AG10803 (cell line): ENCODE measurements around the gene RNU5D-1.

Experiments
- DNase-seq: peaks from one replicate; pipeline ENCODE4 v3.0.0; 2010; ENCODE audit warnings: low read depth
- H3K4me3 ChIP-seq: 2 replicates; pipeline ENCODE4 v1.5.1; 2011; ENCODE audit warnings: mild to moderate bottlenecking, low read length, control low read depth
- TF ChIP-seq, protein P1 (sequence below): conservative IDR thresholded peaks from 2 replicates; pipeline ENCODE4 v1.5.1; 2011; ENCODE audit warnings: mild to moderate bottlenecking, low read length, control low read depth, inconsistent platforms

The RNU5D-1 gene

DNA sequence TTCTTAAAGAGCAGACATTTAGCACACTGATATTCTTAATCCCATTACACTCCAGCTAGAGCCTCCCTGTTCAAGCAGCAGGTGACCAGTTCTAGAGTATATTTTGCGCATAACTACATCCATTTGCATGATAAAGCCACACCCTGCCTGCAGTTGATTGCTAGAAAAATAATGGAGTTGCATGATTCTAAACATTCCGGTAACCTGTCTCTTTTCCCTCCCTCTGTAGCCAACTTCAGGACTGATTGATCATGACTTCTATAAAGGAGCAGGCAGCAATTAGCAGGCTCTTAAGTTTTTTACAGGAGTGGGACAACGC is 41.6 kb downstream of the RNU5D-1 start:
- TF ChIP-seq, protein P1, sequence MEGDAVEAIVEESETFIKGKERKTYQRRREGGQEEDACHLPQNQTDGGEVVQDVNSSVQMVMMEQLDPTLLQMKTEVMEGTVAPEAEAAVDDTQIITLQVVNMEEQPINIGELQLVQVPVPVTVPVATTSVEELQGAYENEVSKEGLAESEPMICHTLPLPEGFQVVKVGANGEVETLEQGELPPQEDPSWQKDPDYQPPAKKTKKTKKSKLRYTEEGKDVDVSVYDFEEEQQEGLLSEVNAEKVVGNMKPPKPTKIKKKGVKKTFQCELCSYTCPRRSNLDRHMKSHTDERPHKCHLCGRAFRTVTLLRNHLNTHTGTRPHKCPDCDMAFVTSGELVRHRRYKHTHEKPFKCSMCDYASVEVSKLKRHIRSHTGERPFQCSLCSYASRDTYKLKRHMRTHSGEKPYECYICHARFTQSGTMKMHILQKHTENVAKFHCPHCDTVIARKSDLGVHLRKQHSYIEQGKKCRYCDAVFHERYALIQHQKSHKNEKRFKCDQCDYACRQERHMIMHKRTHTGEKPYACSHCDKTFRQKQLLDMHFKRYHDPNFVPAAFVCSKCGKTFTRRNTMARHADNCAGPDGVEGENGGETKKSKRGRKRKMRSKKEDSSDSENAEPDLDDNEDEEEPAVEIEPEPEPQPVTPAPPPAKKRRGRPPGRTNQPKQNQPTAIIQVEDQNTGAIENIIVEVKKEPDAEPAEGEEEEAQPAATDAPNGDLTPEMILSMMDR: no peak
- H3K4me3 ChIP-seq: no peak overlapping the region
- no peak for DNase-seq

DNA sequence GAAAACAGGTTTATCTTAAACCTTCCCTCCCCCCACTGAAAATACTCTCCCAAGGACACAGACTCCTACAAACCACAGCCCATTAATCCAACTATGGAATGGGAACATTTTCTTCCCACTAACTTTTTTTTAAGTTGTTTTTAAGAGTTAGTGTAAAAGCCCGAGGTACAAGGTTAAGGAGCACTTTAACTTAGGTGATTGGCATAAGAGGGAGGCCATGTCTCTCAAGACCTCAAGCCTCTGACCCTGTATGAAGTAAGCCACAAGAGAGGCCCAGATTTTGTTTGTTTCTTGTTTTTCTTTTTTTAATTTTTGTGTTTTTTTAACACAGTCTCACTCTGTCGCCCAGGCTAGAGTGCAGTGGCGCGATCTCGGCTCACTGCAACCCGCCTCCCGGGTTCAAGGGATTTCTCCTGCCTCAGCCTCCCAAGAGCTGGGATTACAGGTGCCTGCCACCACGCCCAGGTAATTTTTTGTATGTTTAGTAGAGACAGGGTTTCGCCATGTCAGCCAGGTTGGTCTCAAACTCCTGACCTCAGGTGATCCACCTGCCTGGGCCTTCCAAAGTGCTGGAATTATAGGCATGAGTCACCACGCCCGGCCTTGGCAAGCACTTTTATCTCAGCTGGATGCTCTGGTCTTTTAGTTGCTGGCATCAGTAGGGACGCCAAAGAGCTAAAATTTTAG is 42.1 kb downstream of the RNU5D-1 start:
- DNase-seq: no peak
- no peak overlapping the region for H3K4me3 ChIP-seq
- TF ChIP-seq, protein P1: no peak

DNA sequence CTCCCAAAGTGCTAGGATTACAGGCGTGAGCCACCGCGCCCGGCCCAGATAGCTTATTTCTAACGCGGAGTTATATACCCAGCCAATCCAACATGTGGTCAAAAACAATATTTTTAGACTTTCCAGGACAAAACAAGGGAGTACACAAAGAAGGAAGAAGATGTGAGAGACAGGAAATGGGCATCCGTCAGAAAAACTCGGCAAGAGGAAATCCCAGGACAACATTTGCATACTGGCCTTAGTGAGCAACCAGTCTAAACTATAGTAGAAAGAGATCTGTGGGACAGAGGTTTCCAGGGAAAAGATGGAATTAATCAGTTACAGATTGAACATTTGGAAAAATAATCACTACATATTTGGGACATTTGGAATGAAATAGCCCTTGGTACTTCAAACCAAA is 45.1 kb downstream of the RNU5D-1 start:
- DNase-seq: no peak
- TF ChIP-seq, protein P1: no peak

DNA sequence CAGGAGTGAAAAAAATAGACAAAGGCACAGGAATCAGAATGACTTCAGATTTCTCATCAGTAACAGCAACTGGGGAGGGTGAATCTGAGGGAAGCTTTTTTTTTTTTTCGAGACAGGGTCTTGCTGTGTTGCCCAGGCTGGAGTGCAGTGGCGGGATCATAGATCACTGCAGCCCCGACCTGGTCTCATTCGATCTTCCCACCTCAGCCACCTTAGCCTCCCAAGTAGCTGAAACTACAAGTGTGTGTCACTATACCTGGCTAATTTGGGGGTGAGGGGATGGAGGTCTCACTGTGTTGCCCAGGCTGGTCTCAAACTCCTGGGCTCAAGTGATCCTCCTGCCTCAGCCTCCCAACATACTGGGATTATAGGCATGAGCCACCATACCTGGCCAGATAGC is 45.8 kb downstream of the RNU5D-1 start:
- no peak for DNase-seq
- TF ChIP-seq, protein P1: no peak
- H3K4me3 ChIP-seq: no peak overlapping the region

More for the DNA sequence above, 45.1 kb downstream of the RNU5D-1 start:
- no peak overlapping the region for H3K4me3 ChIP-seq

DNA sequence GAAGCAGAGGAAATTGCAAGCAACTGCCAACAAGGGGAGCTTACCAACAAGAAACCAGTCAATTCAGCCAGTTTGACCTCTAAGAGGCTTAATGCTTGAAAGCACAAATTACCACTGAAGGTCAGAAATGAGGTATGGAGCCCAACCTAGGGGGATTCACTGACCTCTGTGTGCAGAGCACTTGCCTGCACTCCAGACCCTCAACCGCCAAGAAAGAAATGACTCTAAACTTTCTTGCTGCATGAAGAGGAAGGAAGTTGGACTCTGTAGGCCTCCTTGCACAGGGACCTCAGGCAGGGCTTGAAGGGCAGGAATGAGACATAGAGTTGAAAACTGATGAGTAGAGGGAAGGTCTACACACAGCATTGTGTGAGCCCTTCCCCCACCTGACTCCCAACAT is 46.4 kb downstream of the RNU5D-1 start:
- no peak for DNase-seq
- H3K4me3 ChIP-seq: no peak overlapping the region
- TF ChIP-seq, protein P1: no peak

DNA sequence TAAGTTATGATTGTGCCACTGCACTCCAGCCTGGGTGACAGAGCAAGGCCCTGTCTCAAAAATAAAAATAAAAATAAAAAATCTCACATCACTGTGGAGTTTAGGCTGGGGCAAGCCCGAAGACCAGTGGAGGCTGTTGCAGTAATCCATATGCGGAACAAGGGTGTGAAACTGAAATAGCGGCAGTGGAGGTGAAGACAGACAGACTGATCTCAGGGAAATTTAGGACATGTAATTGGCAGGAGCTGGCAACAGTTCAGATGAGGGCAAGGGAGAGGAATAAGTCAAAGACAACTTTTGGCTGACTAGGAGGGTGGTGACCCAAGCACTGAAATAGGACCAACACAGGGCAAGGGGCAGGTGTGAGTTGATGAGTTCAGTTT is 48.1 kb downstream of the RNU5D-1 start:
- no peak overlapping the region for H3K4me3 ChIP-seq
- TF ChIP-seq, protein P1: no peak
- DNase-seq: no peak

DNA sequence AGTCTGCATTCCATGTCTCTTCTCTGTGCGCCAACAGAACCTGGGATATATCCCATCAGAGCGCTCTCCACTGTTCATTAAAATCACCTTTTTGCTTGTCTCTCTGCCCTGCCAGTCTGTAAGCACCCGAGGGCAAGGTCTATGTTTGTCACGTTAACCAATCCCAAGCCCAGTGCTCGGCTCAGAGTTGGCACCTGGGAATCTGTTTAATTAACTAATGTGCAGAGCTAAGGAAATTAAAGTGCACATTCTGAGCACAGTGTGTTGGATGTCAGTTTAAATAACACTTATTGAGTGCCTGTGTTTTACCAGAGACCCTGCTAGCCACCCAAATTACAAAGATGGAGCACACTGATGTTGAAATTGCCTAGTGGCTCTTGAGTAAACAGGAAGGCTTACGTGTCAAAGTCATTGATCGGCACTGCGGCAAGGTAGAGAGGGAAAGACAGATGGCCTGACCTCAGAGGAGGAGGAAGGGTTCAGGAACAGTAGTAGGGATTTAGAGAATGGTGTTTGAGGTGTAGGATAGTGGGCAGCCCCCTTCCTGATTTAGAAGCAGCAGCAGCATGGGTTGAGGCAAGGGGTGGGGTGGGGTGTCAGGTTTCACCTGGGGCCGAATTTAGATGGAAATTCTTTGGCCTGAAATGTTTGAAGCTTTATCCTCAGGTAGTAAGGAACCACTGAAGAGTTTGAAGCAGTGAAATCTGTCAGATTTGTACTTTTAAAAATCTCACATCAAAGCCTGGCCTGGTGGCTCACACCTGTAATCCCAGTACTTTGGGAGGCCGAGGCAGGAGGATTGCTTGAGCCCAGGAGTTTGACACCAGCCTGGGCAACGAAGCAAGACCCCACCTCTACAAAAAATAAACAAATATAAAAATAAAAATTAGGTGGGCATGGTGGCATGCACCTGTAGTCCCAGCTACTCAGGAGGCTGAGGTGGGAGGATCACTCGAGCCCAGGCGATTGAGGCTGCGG is 48.8 kb downstream of the RNU5D-1 start:
- no peak overlapping the region for H3K4me3 ChIP-seq
- DNase-seq: no peak
- TF ChIP-seq, protein P1: no peak
